Fibroblast of villous mesenchyme (primary cell): ENCODE measurements around the gene IL1RL2. TPM values are rescaled to one million over a fixed set of nuclear protein-coding genes. Genes with fewer than 3 reads are reported as not detected.

Source experiments
- DNase-seq: peaks from one replicate; pipeline ENCODE4 v3.0.0-alpha.2; 2010; ENCODE audit warnings: low read depth
- H3K4me3 ChIP-seq: 2 replicates; pipeline ENCODE4 v1.5.1; 2011; ENCODE audit warnings: low read depth, mild to moderate bottlenecking, low read length
- CTCF ChIP-seq: IDR thresholded peaks from 2 replicates; pipeline ENCODE4 v1.5.1; 2012; ENCODE audit warnings: low read depth, mild to moderate bottlenecking, low read length; ENCODE audit not compliant: insufficient read depth
- total RNA-seq: library from RNA; depleted of rRNA; stranded (reverse); fragments of >200 nt; gene quantifications from 2 replicates; pipeline ENCODE4 v1.2.3, GENCODE V29; 2012

The IL1RL2 gene
- total RNA-seq, 1 donor, result 1.3 TPM

- H3K4me3 ChIP-seq, result no peak overlapping the region
- no peak for TF ChIP-seq CTCF
- DNase-seq, result no peak
Measured at GRCh38 chr2:102158011-102158755, 28.6 kb upstream of the IL1RL2 start.

GRCh38 chr2:102159295-102159694, 27.5 kb upstream of the IL1RL2 start:
- no peak for DNase-seq

GRCh38 chr2:102166189-102166845, 20.5 kb upstream of the IL1RL2 start:
- no peak overlapping the region for H3K4me3 ChIP-seq
- DNase-seq, result peak; percentile 84
- peak; percentile 68 for TF ChIP-seq CTCF

More at GRCh38 chr2:102159295-102159694, 27.5 kb upstream of the IL1RL2 start:
- no peak overlapping the region for H3K4me3 ChIP-seq
- TF ChIP-seq CTCF, result no peak

- TF ChIP-seq CTCF, result no peak
- no peak overlapping the region for H3K4me3 ChIP-seq
- DNase-seq, result no peak
Measured at GRCh38 chr2:102168026-102168771, 18.6 kb upstream of the IL1RL2 start.

- TF ChIP-seq CTCF, result no peak
- no peak for DNase-seq
- H3K4me3 ChIP-seq, result no peak overlapping the region
Measured at GRCh38 chr2:102171946-102172345, 14.9 kb upstream of the IL1RL2 start.

- TF ChIP-seq CTCF, result no peak
- H3K4me3 ChIP-seq, result no peak overlapping the region
- no peak for DNase-seq
Measured at GRCh38 chr2:102172745-102173144, 14.1 kb upstream of the IL1RL2 start.
